Activated CD8-positive, alpha-beta memory T cell treated with anti-CD3 and anti-CD28 coated beads, Interleukin-2, amount 50 U/mL, for 1 hour (primary cell): ENCODE data around the gene ARL10.
"Not testable (repeated sequence)": the region's sequence is repeated elsewhere in the genome, so short reads cannot be mapped to it uniquely, and the experiment has no call there.

Source experiments
- DNase-seq: peaks from one replicate; pipeline ENCODE4 v3.0.0-alpha.2; 2020; ENCODE audit errors: extremely low read depth

Gene ARL10

DNA sequence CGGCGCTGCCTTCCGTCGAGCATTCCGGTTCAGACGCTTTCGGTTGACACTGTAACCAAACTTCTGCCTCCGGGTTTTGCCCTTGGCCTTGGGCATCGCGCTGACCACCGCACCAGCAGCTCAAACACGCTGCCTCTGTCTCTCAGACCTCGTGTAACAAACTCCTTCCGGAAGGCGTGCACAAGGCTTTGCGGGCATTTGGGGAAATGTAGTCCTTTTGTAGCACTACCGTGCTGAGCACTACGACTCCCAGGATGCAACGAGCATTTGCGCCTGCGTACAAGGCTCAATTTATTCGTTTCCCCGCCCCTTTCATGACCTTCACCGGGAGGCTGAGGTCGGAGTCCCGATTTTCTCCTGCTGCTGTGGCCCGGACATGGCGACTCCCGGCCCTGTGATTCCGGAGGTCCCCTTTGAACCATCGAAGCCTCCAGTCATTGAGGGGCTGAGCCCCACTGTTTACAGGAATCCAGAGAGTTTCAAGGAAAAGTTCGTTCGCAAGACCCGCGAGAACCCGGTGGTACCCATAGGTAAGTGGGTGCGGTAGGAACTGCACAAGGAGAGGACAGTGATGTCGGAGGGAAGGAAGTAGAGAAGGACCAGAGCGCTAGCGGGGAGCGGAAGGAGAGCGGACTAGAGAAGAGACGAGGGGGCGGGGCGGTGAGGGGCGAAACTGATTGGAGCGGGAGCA lies 23.3 kb downstream of the ARL10 start, which contains the start of the genes HIGD2A and NOP16:
Gene HIGD2A (plus strand): TSS at position 308 of the 691 bp plus-strand sequence. CDS start 69 bp downstream, at position 377.
Gene NOP16 (minus strand): TSS at position 155 of the 691 bp plus-strand sequence. CDS start 59 bp downstream, at position 96.
- DNase-seq: peak; percentile 100

DNA sequence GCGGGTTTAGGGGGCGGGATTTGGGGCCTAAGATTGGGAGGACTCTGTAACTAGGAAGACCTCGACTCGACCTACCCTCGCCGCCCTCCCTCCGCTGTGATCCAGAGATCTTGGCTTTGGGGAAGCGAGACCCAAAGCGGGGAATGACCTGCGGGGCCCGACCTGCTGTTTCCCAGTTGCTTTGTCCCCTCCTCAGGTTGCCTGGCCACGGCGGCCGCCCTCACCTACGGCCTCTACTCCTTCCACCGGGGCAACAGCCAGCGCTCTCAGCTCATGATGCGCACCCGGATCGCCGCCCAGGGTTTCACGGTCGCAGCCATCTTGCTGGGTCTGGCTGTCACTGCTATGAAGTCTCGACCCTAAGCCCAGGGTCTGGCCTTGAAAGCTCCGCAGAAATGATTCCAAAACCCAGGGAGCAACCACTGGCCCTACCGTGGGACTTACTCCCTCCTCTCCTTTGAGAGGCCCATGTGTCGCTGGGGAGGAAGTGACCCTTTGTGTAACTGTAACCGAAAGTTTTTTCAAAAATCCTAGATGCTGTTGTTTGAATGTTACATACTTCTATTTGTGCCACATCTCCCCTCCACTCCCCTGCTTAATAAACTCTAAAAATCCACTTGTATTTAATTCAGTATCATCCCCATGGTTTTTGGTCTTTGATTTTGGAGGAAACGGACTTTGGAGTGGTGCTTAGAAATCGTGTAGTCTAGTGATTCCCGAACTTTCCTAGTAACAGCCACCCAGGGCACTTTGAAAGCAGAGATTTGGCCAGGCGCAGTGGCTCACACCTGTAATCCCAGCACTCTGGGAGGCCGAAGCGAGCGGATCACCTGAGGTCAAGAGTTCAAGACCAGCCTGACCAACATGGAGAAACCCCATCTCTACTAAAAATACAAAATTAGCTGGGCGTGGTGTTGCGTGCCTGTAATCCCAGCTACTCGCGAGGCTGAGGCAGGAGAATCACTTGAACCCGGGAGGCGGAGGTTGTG lies 24.1 kb downstream of the ARL10 start:
- DNase-seq: no peak

DNA sequence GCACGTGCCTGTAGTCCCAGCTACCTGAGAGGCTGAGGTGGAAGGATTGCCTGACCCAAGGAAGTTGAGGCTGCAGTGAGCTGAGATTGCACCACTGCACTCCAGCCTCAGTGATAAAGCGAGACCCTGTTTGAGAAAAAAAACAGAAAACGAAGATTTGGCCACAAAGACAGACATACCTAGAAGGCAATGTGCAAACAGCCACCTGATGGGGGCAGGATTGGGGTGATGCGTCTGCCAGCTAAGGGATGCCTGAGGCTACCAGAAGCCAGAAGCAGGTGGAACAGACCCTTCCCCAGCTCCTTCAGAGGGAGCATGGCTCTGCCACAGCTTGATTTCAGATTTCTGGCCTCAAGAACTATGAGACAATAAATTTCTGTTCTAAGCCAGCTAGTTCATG lies 26.2 kb downstream of the ARL10 start:
- DNase-seq: no peak

DNA sequence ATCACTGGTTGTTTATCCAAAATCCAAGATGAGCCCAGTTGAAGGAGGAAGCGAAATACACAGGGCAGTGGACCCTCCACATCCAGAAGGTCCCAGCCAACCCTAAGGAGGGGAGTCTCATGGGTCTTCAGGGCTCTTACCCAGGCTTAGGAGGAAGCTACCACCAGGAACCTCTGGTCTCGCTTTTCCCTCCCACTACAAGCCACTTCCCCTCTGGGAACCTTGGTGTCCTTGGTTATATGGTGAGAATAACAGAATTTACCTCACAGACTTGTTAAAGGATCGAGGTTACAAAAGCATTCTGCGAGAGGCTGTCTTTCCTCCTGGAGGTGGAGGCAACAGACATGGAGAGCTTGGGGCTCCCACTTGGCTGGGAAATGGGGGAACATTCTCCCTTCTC lies 26.7 kb downstream of the ARL10 start:
- DNase-seq: no peak

DNA sequence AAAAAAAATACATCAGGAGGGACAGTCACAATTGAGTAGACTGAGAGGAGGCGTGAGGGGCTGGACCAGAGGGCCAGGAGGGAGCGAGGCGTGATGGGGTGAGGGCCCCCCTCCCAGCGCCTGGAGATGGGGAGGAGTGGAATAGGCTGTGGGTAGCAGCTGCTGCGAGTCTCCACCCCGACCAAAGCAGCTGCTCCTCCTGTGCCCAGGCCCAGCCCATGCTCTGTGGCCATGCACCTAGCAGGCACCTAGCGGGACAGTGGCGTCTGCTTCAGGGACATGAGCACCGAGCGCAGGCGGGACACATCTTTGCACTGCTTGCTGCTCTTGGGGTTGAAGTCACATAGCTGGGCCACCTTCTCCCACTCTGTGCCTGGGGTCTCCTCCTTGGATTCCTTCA lies 27.2 kb downstream of the ARL10 start:
- DNase-seq: no peak

DNA sequence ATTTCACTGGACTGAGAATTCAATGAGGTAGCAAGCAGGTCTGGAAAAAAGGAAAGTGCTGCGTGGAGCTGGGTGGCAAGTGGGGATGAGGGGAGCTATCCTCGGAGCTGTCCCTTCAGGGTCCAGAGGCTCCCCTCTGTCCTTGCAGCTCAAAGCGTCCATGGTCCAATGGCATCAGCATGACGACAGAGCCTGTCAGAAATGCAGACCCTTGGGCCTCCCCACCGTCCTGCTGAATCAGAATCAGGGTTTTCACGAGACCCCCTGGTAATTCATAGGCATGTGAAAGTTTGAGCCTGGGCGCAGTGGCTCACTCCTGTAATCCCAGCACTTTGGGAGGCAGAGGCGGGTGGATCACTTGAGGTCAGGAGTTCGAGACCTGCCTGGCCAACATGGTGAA lies 28.8 kb downstream of the ARL10 start:
- no peak for DNase-seq

DNA sequence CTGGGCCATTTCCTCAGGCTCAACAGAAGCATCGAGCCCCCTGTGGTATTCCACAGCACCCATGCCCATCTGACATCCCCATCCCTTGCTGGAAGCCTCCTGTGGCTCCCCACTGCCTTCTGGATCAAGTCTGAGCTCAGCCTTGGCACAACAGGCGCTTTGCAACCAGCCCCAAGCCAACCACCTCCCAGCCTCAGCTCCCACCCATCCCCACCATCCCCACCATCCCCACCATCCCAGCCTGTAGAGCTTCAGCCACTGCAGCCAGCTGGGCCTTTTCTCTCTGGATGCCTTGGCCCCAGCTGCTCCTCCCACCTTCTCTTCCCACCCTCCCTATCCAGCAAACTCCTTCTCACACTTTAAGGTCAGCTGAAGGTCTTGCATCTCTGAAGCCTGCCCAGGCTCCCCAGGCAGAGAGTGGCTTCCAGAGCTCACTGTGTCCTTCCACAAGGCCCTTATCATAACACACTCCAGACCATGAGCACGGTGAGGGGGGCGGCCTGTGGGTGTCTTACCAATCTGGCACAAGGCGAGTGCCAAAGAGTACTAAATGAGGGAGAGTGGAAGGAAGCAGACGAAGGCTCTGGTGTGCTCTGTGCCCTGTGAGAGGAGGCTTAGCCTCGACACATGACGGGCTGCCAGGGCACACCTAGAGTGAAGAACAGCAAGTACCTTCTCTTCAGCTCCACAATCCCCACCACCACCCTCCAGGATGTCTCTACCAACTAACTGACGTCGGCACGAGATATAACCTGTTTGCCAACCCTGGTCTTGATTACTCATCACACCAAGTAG lies 29.8 kb downstream of the ARL10 start:
- no peak for DNase-seq

DNA sequence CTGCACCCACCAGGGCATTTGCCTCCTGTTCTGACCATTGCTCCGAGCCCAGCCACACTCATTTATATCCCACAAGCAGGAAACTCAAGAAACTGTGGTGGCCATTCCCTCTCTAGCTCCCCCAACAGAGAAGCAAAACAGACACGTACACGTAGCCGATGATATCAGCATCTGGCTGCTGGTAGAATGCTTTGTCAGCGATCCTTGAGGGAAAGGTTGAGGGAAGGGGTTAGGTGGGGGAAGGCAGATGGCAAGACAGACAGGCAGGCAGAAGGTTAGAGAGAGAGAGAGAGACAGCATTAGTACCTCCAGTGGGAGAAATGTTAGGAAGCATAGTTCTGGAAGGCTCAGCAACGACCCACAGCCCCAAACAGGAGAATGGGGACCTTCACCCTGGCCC lies 31.0 kb downstream of the ARL10 start:
- no peak for DNase-seq

DNA sequence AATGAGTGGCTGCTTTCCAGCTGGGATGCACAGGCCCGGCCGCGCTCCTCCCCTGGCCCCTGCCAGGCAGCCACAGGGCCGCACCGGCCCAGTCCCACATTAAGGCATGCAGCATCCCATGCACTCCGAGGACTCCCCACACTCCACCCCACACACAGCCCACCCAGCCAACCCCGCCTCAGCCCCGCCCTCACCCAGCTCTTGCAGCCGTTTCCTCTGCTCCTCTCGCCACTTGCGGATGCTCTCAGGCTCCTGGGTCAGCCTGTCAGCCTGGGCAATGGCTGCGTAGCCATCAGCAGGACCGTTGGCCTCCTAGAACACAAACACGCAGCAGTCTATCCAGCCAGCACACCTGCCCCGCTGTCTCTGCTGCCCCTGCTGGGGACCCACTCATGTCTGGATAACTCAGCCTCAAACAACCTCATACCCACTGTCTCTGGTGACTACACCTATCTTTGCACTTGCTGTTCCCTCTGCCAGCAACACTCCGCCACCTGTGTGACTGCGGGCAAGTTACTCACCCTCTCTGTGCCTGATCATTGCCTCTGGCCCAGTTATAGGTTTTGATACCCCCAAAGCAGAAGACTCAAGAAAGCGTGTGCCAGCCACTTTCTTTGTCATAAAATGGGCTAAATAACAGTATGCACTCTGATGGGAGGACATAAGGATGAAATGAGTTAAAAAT lies 32.6 kb downstream of the ARL10 start:
- DNase-seq: no peak

DNA sequence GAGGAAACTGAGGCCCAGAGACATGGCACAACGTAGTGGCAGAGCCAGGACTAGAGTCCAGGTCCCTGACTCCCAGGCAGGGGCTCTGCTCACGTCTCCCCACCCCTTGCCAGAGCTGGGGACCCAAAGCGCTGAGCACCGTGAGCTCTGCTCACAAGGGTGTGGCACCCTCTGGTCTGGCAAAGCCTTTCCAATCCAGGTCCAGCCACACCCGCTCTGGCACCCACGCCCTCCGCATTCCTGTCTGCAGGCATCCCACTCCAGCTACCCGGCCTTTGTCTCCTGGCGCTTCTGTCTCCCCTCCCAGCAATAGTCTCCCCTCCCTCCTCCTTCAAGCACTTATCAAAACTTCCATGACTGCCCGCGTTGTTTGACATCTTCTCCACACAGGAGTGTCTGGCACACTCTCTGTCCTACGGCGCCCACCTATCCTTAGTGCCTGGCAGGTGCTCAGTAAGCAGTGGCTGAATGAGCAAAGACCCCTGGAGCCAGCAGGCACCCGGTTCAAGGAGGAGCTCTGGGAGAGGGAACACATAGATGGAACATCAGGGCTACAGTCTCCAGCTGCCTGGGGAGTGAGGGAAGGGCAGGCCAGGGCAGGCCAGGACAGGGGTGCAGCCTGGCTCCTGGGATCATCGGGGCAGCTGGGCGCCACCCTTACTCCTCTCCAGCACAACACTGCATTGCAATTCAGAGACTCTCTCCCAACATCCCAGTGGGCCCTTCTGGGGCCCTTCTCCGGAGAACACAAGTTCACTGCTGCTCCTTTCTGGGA lies 35.3 kb downstream of the ARL10 start:
- no peak for DNase-seq

DNA sequence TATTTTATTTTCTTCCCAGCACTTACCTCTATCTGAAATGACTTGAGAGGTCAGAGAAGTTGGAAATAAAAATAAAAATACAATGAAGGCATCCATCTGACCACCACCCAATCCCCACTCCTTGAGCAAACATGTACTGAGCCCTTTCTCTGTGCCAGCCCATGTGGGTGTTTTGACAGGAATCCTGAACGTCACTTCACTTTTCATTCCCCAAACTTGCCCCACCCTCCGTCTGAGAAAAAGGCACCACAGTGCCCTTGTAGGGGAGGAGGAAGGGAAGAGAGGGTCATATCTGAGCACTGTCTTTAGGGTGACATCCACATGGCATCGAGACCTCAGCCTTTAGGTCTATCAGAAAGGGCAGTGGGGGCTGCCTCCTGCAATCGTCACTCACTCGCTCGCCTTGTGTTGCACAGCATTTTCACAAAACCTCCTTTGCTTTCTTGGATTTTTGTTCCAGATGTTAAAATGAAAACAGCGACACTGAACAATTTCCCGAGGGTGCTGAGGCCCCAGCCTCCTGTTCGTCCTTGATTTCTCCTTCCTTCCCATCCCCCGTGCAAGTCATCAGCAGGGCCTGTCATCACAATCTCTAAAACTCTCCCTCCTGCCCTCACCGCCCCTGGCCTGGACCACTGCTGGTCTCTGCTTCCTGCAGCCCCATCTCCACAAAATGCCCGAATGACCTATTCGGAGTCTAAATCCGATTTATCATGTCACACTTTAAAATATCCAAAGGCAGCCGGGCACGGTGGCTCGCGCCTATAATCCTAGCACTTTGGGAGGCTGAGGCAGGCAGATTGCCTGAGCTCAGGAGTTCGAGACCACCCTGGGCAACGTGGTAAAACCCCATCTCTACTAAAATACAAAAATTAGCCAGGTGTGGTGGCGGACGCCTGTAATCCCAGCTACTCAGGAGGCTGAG lies 36.3 kb downstream of the ARL10 start:
- DNase-seq: no peak

DNA sequence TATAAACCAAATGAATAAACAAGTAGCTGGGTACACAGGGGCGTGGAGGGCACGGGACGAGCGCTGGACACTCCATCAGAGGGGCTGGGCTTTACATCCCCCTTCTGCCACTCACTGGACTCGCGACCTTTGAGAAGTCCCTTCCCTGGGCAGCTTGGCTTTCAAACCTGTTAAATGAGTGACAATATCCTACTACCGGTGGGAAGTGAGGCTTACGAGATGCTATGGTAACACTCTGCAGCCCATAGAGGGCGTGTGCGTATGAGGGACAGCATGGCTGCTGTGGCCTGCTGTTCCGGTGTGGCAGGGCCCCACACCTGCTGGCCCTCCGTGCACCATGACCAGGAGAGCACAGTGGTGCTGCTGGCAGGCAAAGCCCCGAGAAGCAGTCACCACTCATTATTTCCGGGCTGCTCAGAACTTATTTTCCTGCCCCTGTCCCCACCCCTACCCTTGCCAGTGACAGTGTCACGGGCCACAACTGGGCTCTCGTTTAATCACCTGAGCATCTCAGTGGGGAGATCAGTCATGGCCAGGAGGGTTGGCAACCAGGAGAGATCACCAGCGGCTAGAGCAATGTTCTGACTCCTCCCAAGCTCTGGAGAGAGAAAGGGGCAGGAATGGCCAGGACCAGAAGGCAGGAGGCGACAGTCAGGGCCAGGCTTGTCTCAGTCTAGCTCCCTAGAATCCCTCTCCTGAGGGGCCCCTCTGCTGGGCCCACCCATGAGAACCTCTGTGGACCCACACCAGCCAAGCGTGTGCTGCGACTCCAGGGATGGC lies 40.6 kb downstream of the ARL10 start:
- DNase-seq: no peak

DNA sequence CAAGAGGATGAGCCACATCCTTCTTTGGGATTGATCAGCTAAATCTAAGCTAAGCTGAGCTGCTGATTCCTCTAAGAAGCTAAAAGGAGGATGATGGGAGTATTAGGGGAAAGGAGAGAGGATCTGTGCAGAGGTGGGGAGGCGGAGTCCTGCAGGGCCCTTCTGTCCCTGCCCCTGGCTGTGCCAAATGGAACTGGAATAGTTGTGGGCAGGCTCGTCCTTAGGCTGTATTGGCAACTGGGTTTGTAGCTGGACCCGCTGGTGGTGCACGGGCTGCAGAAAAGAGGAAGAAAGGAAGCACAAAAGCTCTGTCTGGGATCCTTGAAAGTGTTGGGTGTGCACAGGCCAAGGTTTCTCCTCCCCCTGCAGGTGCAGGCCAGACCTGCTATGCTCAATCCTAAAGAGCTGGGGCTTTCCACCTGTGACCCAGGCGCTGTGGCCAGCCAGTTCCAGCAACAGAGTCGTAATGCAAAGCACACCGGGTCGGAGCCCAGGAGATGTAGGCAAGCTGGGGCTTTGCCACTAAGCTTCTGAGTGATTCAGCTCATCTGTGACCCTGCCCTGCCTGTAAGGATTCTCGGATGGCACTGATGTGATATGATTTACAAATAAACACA lies 41.3 kb downstream of the ARL10 start:
- DNase-seq: no peak

DNA sequence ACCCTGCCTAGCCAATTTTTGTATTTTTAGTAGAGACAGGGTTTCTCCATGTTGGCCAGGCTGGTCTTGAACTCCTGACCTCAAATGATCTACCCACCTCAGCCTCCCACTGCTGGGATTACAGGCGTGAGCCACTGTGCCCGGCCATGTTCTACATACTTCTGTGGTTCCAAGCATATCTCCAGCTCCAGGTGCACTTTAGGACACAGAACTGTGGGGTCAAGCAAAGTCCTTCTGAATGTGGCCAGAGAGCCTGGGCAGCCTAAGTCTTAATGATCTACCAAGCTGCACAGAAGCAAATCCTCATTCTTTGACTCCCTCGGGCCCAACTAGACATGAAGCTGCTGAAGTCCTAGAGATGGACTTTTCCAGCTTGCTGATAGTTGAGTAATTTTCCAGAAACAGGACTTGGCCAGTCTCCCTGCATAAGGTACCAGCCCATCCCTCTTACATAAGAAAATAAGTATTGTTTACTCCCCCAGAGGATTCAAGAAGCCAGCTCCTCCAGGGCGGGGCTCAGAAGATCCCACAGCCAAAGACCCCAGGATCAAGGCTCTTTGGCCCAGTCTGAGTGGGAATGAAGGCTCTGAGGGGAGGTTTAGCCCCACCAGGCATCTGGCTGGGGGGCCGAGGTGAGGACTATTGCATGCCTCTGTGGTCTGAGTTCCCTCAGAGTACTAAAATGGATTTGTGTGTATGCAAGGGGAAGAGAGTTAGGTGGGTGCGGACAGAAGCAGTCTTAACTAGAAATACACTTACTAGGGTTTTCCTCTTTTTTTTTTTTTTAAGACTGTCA lies 42.4 kb downstream of the ARL10 start:
- DNase-seq: no peak

DNA sequence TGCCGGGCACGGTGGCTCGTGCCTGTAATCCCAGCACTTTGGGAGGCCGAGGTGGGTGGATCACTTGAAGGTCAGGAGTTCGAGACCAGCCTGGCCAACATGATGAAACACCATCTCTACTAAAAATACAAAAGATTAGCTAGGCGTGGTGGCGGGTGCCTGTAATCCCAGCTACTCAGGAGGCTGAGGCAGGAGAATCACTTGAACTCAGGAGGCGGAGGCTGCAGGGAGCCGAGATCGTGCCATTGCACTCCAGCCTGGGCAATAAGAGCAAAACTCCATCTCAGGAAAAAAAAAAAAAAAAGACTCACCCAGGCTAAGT lies 42.9 kb downstream of the ARL10 start:
- not testable (repeated sequence) for DNase-seq

DNA sequence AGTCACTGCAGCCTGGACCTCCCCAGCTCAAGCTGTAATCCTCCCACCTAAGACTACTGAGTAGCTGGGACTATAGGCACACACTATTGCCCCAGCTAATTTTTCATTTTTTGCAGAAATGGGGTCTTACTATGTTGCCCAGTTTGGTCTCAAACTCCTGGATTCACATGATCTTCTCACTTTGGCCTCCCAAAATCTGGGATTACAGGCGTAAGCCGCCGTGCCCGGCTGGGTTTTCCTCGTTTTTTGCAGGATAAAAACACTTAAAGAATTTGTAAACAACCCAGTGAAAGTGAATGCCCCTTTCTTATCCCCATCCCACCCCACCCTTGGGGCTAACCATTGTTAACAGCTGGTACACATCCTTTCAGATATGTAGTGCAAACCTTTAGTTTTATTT lies 43.3 kb downstream of the ARL10 start:
- DNase-seq: no peak

DNA sequence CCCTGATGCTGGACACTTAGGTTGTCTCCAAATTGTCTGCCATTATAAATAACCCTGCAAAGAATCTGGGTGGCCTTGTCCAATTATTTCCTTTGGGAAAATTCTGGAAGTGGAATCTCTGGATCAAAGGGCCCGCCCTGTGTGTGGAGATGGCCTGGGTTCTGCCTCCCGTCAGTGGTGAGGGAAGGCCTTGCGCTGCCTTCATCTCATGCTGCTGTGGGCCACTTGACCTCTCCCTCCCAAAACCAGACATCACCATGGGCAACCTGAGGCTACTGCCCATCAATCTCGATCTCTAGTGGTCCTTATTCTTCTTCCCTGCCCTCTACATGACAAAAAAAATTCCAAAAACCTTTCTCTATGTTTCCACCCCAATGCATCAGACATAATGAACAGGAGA lies 44.5 kb downstream of the ARL10 start:
- DNase-seq: no peak
